Ishikawa (cell line): ENCODE results near the gene ASB6.

ENCODE experiments used
- CEBPB ChIP-seq: IDR thresholded peaks from 2 replicates; pipeline ENCODE4 v1.6.1; 2012
- CREB1 ChIP-seq: IDR thresholded peaks from 2 replicates; pipeline ENCODE4 v1.6.1; 2012; ENCODE audit warnings: low read depth
- EP300 ChIP-seq: IDR thresholded peaks from 2 replicates; pipeline ENCODE4 v1.6.1; 2012; ENCODE audit warnings: borderline replicate concordance
- FOXM1 ChIP-seq: IDR thresholded peaks from 2 replicates; pipeline ENCODE4 v1.6.1; 2012; ENCODE audit warnings: low read depth, borderline replicate concordance
- MAX ChIP-seq: IDR thresholded peaks from 2 replicates; pipeline ENCODE4 v1.6.1; 2012
- RAD21 ChIP-seq: IDR thresholded peaks from 2 replicates; pipeline ENCODE4 v1.6.1; 2012; ENCODE audit warnings: low read depth
- TAF1 ChIP-seq: IDR thresholded peaks from 2 replicates; pipeline ENCODE4 v1.6.1; 2012; ENCODE audit warnings: low read depth, mild to moderate bottlenecking
- TCF12 ChIP-seq: IDR thresholded peaks from 2 replicates; pipeline ENCODE4 v1.6.1; 2012; ENCODE audit warnings: low read depth
- YY1 ChIP-seq: IDR thresholded peaks from 2 replicates; pipeline ENCODE4 v1.6.1; 2012; ENCODE audit warnings: low read depth
- TF ChIP-seq, protein P1 (sequence below): IDR thresholded peaks from 2 replicates; pipeline ENCODE4 v1.6.1; 2012; ENCODE audit warnings: low read depth, mild to moderate bottlenecking

- TF ChIP-seq, protein P1, sequence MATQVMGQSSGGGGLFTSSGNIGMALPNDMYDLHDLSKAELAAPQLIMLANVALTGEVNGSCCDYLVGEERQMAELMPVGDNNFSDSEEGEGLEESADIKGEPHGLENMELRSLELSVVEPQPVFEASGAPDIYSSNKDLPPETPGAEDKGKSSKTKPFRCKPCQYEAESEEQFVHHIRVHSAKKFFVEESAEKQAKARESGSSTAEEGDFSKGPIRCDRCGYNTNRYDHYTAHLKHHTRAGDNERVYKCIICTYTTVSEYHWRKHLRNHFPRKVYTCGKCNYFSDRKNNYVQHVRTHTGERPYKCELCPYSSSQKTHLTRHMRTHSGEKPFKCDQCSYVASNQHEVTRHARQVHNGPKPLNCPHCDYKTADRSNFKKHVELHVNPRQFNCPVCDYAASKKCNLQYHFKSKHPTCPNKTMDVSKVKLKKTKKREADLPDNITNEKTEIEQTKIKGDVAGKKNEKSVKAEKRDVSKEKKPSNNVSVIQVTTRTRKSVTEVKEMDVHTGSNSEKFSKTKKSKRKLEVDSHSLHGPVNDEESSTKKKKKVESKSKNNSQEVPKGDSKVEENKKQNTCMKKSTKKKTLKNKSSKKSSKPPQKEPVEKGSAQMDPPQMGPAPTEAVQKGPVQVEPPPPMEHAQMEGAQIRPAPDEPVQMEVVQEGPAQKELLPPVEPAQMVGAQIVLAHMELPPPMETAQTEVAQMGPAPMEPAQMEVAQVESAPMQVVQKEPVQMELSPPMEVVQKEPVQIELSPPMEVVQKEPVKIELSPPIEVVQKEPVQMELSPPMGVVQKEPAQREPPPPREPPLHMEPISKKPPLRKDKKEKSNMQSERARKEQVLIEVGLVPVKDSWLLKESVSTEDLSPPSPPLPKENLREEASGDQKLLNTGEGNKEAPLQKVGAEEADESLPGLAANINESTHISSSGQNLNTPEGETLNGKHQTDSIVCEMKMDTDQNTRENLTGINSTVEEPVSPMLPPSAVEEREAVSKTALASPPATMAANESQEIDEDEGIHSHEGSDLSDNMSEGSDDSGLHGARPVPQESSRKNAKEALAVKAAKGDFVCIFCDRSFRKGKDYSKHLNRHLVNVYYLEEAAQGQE = no peak
- TF ChIP-seq RAD21 (no peak), TAF1 (no peak), YY1 (no peak), FOXM1 (no peak), CEBPB (no peak), EP300 (no peak), CREB1 (no peak), MAX (no peak), TCF12 (no peak)
Measured at GRCh38 chr9:129654554-129655040, 12.6 kb upstream of the ASB6 start.
